ENCODE measurements around the gene ASB13. TPM values are rescaled to one million over a fixed set of nuclear protein-coding genes. Genes with fewer than 3 reads are reported as not detected.
"Not testable (repeated sequence)": the region's sequence is repeated elsewhere in the genome, so short reads cannot be mapped to it uniquely, and the experiment has no call there.

ASB13 gene
- total RNA-seq, 2 experiments from 2014 or later: 7.0 to 7.2 TPM

DNA sequence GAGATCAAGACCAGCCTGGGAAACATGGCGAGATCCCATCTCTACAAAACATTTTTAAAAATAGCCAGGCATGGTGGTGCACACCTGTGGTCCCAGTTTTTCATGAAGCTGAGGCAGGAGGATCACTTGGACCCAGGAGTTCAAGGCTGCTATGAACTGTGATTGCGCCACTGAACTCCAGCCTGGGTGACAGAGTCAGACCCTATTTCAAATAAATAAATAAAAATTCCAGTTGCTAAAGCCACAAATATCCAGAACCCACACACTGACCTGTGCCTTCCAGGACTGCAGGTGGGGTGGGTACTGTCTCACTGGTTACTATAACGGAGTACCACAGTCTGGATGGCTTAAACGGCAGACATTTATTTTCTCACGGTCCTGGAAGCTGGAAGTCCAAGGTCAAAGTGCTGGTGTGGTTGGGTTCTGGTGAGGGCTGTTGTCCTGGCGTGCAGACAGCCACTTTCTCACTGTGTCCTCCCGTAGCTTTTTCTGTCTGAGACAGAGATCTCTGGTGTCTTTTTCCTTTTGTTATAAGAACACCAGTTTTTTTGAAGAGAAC, 38.8 kb downstream of the ASB13 start:
- no peaks in the 10 kb centered on the region for H3K27me3 Mint-ChIP-seq (ENCODE audit: low read depth)
- no peak overlapping the region for H3K27ac Mint-ChIP-seq
- CTCF ChIA-PET: interaction anchor here (1.0 to 13.1 kb wide), 2 partner anchors 87 to 184 kb away, joined by 3 to 244 read pairs; no protein-coding TSS in a partner anchor
- no peaks in the 10 kb centered on the region for H3K36me3 Mint-ChIP-seq (ENCODE audit: low read depth)
- DNase-seq: no peak
- H3K9me3 Mint-ChIP-seq: no peaks in the 10 kb centered on the region
- no peak overlapping the region for H3K4me3 Mint-ChIP-seq
- peaks cover 33% of the 10 kb centered on the region for H3K4me1 Mint-ChIP-seq (ENCODE audit: low read depth)
- intact Hi-C loops (cut with micrococcal nuclease): loop anchor here (2.0 to 5.0 kb wide), 6 partner anchors 27 to 461 kb away; partner anchors contain the start of genes IL15RA and RBM17

- no peak for DNase-seq
- Mint-ChIP-seq H3K4me1 (ENCODE audit: low read depth) (peaks cover 33% of the 10 kb centered on the region), H3K36me3 (ENCODE audit: low read depth) (no peaks in the 10 kb centered on the region), H3K27me3 (ENCODE audit: low read depth) (no peaks in the 10 kb centered on the region), H3K9me3 (no peaks in the 10 kb centered on the region), H3K4me3 (no peak overlapping the region), H3K27ac (no peak overlapping the region)
- CTCF ChIA-PET: interaction anchor here (0.6 to 13.1 kb wide), 3 partner anchors 10 to 196 kb away, joined by 3 to 244 read pairs (median 6); no protein-coding TSS in a partner anchor
- intact Hi-C loops (cut with micrococcal nuclease): loop anchor here (5.0 kb wide), 2 partner anchors 74 to 351 kb away; partner anchors contain the start of gene IL15RA
Measured at GRCh38 chr10:5625992-5626777, 40.2 kb downstream of the ASB13 start.

DNA sequence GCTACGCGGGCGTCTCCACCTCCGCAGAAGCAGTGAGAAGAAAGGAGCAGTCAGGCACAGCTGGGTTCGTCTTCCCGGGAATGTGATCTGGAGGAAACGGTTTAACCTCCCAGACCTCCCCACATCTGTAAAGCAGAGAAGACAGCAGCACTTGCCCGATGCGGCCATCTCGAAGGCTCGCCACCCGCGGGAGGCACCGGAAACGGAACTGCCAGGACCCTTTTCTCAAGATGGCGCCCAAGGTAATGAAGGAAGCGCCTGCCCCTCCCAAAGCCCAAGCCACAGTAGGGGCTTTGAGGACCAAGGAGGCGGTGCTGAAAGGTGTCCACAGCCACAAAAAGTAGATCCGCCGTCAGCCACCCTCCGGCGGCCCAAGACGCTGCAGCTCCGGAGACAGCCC, 41.7 kb downstream of the ASB13 start:
- intact Hi-C loops (cut with micrococcal nuclease): loop anchor here (5.0 kb wide), 2 partner anchors 72 to 353 kb away; partner anchors contain the start of gene IL15RA
- H3K4me3 Mint-ChIP-seq: no peak overlapping the region
- CTCF ChIA-PET: interaction anchor here (1.0 to 13.1 kb wide), 4 partner anchors 8 to 775 kb away, joined by 3 to 244 read pairs (median 20); no protein-coding TSS in a partner anchor
- H3K27ac Mint-ChIP-seq: no peak overlapping the region
- peaks cover 28% of the 10 kb centered on the region for H3K4me1 Mint-ChIP-seq (ENCODE audit: low read depth)
- H3K36me3 Mint-ChIP-seq (ENCODE audit: low read depth): no peaks in the 10 kb centered on the region
- no peaks in the 10 kb centered on the region for H3K9me3 Mint-ChIP-seq
- H3K27me3 Mint-ChIP-seq (ENCODE audit: low read depth): no peaks in the 10 kb centered on the region
- no peak for DNase-seq

DNA sequence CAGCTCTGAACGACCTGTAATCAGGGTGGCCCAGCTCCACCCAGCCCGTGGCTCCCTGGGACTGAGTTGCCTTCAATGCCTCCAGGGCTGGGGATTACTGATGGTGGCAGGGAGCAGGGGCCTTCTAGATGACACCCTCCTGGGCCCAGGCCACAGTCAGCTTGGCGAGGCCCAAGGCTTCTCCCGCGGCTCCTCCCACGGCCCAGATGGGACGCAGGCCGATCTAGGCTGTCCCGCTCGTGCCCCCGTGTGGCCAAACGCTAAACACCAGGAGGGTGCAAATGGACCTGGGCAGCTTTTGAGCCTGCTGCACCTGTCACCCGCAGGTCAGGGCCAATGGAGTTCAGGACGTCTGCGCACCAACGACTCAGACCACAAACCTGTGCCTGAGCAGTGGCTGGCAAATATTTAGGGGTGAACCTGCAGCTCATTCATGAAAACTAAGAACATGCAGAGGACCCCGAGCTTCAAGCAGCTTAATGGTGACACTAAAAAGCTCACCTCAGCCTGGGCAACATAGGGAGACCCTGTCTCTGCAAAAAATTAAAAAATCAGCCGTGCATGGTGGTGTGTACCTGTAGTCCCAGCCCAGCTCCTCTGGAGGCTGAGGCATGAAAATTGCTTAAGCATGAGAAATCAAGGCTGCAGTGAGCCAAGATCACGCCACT, 43.2 kb downstream of the ASB13 start:
- H3K36me3 Mint-ChIP-seq (ENCODE audit: low read depth): no peaks in the 10 kb centered on the region
- intact Hi-C loops (cut with micrococcal nuclease): loop anchor here (1.0 to 2.0 kb wide), 2 partner anchors 181 to 772 kb away; no protein-coding TSS in a partner anchor

DNA sequence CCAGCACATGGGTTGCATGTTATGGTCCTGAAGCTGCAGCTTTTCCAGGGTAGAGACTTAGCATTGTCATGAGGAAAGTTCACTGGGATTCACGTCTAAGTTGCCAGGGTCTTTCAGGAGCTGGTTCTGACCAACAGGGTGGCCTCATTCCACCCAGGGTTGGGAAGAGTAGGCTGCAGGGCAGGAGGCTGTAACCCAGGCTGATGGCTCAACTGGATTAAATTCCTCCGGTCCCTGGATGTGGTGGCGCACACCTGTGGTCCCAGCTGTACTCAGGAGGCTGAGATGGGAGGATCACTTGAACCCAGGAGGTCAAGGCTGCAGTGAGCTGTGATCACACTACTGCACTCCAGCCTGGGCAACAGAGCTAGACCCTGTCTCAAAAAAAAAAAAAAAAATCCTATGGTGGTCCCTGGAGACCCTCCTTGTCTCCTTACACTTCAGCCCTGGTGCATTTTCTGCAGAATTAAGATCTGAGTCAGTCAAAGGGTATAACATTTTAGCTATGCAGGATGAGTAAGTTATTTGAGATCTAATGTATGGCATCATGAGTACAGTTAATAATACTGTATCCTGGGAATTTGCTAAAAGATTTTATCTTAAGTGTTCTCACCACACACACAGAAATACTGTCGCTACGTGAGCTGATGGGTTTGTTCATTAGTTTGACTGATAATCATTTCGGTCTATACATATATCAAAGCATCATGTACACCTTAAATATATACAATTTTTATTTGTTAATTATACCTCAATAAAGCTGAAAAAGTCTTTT, 44.0 kb downstream of the ASB13 start:
- no peak overlapping the region for H3K4me3 Mint-ChIP-seq

More for the DNA sequence above, 43.2 kb downstream of the ASB13 start:
- DNase-seq: peak; percentile 91
- Mint-ChIP-seq H3K9me3 (no peaks in the 10 kb centered on the region), H3K4me1 (ENCODE audit: low read depth) (peaks cover 13% of the 10 kb centered on the region), H3K4me3 (no peak overlapping the region), H3K27me3 (ENCODE audit: low read depth) (no peaks in the 10 kb centered on the region), H3K27ac (no peak overlapping the region)
- CTCF ChIA-PET: interaction anchor here (0.6 to 13.1 kb wide), 49 partner anchors 10 to 810 kb away, joined by 3 to 244 read pairs (median 4); no protein-coding TSS in a partner anchor

GRCh38 chr10:5621371-5621770, 45.0 kb downstream of the ASB13 start:
- DNase-seq; intact Hi-C loops (cut with micrococcal nuclease); H3K27me3 Mint-ChIP-seq (ENCODE audit: low read depth); H3K9me3 Mint-ChIP-seq; H3K27ac Mint-ChIP-seq; H3K4me1 Mint-ChIP-seq (ENCODE audit: low read depth); H3K4me3 Mint-ChIP-seq; H3K36me3 Mint-ChIP-seq (ENCODE audit: low read depth): not testable (repeated sequence)
- CTCF ChIA-PET: interaction anchor here (0.6 to 13.1 kb wide), 7 partner anchors 9 to 1770 kb away, joined by 3 to 244 read pairs (median 18); no protein-coding TSS in a partner anchor

More for the DNA sequence above, 44.0 kb downstream of the ASB13 start:
- intact Hi-C loops (cut with micrococcal nuclease): loop anchor here (2.0 kb wide), 1 partner anchor 772 kb away; no protein-coding TSS in a partner anchor
- Mint-ChIP-seq H3K27me3 (ENCODE audit: low read depth) (no peaks in the 10 kb centered on the region), H3K27ac (no peak overlapping the region), H3K36me3 (ENCODE audit: low read depth) (no peaks in the 10 kb centered on the region), H3K9me3 (no peaks in the 10 kb centered on the region), H3K4me1 (ENCODE audit: low read depth) (peaks cover 10% of the 10 kb centered on the region)
- DNase-seq: no peak
- CTCF ChIA-PET: interaction anchor here (0.6 to 13.1 kb wide), 44 partner anchors 8 to 1771 kb away, joined by 3 to 244 read pairs (median 4); no protein-coding TSS in a partner anchor

DNA sequence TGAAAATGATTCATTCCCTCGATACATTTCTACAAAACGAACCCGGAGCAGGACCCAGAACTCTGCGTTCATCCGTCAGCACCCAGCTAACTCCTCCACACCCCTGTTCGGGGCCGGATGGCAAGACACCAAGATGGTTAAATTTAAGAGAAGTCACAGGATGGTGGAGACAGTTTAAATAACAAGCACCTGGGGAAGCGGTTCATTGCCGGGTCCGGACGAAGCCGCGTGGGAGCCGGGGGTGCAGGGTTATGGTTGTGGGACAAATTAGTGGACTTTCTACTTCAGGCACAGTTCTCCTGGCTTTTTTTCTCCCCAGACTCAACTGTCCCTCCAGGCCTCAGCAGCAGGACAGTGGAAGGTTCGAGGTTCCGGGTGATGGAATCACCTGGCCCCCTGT, 45.4 kb downstream of the ASB13 start:
- H3K36me3 Mint-ChIP-seq (ENCODE audit: low read depth): no peaks in the 10 kb centered on the region
- H3K27me3 Mint-ChIP-seq (ENCODE audit: low read depth): no peaks in the 10 kb centered on the region
- no peak overlapping the region for H3K4me3 Mint-ChIP-seq
- CTCF ChIA-PET: interaction anchor here (0.7 to 13.1 kb wide), 4 partner anchors 9 to 771 kb away, joined by 3 to 244 read pairs (median 14); no protein-coding TSS in a partner anchor
- no peaks in the 10 kb centered on the region for H3K9me3 Mint-ChIP-seq
- intact Hi-C loops (cut with micrococcal nuclease): no loop called here
- DNase-seq: no peak
- peaks cover 4% of the 10 kb centered on the region for H3K4me1 Mint-ChIP-seq (ENCODE audit: low read depth)
- no peak overlapping the region for H3K27ac Mint-ChIP-seq

GRCh38 chr10:5620223-5620721, 46.1 kb downstream of the ASB13 start:
- H3K27me3 Mint-ChIP-seq (ENCODE audit: low read depth): no peaks in the 10 kb centered on the region
- DNase-seq: no peak
- intact Hi-C loops (cut with micrococcal nuclease): no loop called here
- H3K9me3 Mint-ChIP-seq: no peaks in the 10 kb centered on the region
- H3K4me1 Mint-ChIP-seq (ENCODE audit: low read depth): peaks cover 3% of the 10 kb centered on the region
- H3K36me3 Mint-ChIP-seq (ENCODE audit: low read depth): no peaks in the 10 kb centered on the region
- H3K27ac Mint-ChIP-seq: no peak overlapping the region
- no peak overlapping the region for H3K4me3 Mint-ChIP-seq
- CTCF ChIA-PET: interaction anchor here (13.1 kb wide), 1 partner anchor 177 kb away, joined by 244 read pairs; no protein-coding TSS in a partner anchor

DNA sequence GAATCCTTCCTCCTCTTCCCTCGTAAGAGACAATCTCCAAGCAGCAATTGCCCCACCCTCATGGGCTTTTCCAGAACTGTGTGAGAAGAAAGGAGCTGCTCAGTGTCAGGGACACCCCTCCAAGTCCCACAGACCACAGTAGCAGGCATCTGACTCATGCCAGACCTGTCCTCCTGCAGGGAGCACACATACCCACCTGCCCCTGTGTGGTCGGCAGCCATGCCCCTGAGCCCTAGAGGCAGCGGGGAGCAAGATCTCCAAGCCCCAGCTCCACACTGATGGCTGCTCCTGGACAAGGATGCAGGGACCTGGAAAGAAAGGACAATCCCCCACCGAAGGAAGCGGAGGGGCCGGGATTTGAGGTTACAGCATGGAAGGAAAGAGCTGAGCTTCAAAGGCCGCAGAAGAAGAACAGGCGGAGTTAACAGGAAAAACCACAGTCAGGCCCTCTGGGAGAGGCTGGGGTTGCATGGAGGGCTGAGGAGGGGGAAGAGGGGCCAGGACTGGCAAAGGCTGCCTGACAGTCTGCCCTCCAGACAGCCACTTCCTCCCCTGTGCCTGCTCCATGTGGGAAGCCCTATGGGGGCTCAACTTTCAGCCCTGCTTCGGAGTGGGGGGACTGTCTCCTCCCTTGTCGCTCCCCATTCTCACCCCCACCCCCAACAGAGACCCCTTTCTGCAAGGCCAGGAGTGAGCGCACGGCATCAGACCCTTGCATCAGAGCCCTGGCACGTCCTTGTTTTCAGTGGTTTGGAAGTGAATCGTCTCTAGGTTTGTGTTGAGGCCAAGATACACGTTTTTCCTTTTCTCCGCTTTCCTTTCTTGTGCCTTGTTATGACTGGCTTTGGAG, 46.8 kb downstream of the ASB13 start:
- intact Hi-C loops (cut with micrococcal nuclease): no loop called here
- Mint-ChIP-seq H3K27me3 (ENCODE audit: low read depth) (no peaks in the 10 kb centered on the region), H3K4me1 (ENCODE audit: low read depth) (peaks cover 3% of the 10 kb centered on the region), H3K36me3 (ENCODE audit: low read depth) (no peaks in the 10 kb centered on the region), H3K9me3 (no peaks in the 10 kb centered on the region), H3K4me3 (no peak overlapping the region), H3K27ac (no peak overlapping the region)
- no peak for DNase-seq
- CTCF ChIA-PET: interaction anchor here (0.7 to 13.1 kb wide), 2 partner anchors 176 to 770 kb away, joined by 3 to 244 read pairs; no protein-coding TSS in a partner anchor

DNA sequence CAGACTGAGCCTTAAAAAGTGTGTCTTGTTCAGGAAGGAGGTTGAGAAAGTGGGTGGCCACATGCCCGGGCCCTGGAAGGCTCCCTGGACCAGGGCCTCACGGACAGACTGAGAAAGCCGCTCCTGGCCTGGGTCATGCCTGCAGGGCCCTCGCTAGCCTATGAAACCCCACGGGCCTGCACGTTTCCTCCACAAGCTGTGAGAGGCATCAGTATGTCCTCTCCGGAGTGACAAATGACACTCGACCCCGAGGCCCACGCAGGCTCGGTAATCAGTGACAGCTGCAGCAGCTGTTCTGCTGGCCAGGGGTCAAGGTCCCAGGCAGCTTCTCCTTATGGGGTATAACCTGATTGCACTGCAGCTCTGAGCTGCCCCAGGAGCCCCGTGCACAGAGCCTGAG, 47.6 kb downstream of the ASB13 start:
- no peak overlapping the region for H3K4me3 Mint-ChIP-seq
- no peaks in the 10 kb centered on the region for H3K9me3 Mint-ChIP-seq
- H3K27me3 Mint-ChIP-seq (ENCODE audit: low read depth): no peaks in the 10 kb centered on the region
- H3K4me1 Mint-ChIP-seq (ENCODE audit: low read depth): peaks cover 3% of the 10 kb centered on the region
- no peak overlapping the region for H3K27ac Mint-ChIP-seq
- CTCF ChIA-PET: interaction anchor here (0.6 to 13.1 kb wide), 3 partner anchors 175 to 769 kb away, joined by 3 to 244 read pairs (median 4); no protein-coding TSS in a partner anchor
- DNase-seq: no peak
- intact Hi-C loops (cut with micrococcal nuclease): no loop called here
- no peaks in the 10 kb centered on the region for H3K36me3 Mint-ChIP-seq (ENCODE audit: low read depth)

Measured in activated naive CD4-positive, alpha-beta T cell treated with anti-CD3 and anti-CD28 coated beads for 36 hours (primary cell).